ENCODE measurements around the gene ACP2.

The ACP2 gene

DNA sequence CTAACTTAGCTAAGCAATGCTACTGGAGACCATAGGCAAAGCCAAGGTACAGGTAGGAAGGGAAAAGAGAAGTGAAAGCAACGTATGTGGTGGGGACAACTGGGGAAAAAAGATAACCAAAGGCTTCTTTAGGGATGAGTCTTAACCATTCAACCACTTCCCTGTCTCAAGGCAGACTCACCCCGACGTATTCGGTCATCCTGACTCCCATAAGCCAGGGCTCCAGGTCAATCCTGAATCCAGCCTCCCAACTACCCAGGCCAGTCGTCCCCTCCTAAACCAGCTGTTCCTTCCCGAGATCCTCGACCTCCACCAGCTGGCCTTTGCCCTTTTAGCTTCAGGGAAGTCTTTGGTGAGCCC is 330 bp downstream of the ACP2 start:
- Histone ChIP-seq H4K20me1 (ENCODE audit: insufficient read depth, low read length) (no peaks in the 10 kb centered on the region), H3K4me2 (ENCODE audit: low read length) (peak overlapping the region; percentile 91), H3K4me3 (ENCODE audit: low read length) (peak overlapping the region; percentile 93), H2AFZ (ENCODE audit: low read depth, low read length) (peak overlapping the region; percentile 69), H3K4me1 (ENCODE audit: low read length) (peaks cover 11% of the 10 kb centered on the region), H3K79me2 (ENCODE audit: low read length) (peaks cover 25% of the 10 kb centered on the region), H3K9me3 (ENCODE audit: insufficient read depth, low read length) (no peaks in the 10 kb centered on the region), H3K36me3 (replicated peaks; ENCODE audit: low read depth, low read length) (peaks cover 7% of the 10 kb centered on the region), H3K27me3 (ENCODE audit: low read depth, low read length) (no peaks in the 10 kb centered on the region), H3K27ac (ENCODE audit: low read length) (peak overlapping the region; percentile 72), H3K9ac (ENCODE audit: low read length) (peak overlapping the region; percentile 97)
- TF ChIP-seq CTCF (IDR thresholded peaks at IDR 0.05; ENCODE audit: low read depth, low read length) (no peak), EZH2phosphoT487 (IDR thresholded peaks at IDR 0.05; ENCODE audit: low read depth) (no peak)

- Histone ChIP-seq H2AFZ (ENCODE audit: low read depth, low read length) (no peak overlapping the region), H3K9me3 (ENCODE audit: insufficient read depth, low read length) (no peaks in the 10 kb centered on the region), H3K79me2 (ENCODE audit: low read length) (peaks cover 25% of the 10 kb centered on the region), H3K4me1 (ENCODE audit: low read length) (peaks cover 11% of the 10 kb centered on the region), H3K27ac (ENCODE audit: low read length) (no peak overlapping the region), H4K20me1 (ENCODE audit: insufficient read depth, low read length) (no peaks in the 10 kb centered on the region), H3K4me3 (ENCODE audit: low read length) (peak overlapping the region; percentile 93), H3K9ac (ENCODE audit: low read length) (no peak overlapping the region), H3K36me3 (replicated peaks; ENCODE audit: low read depth, low read length) (peaks cover 11% of the 10 kb centered on the region), H3K4me2 (ENCODE audit: low read length) (peak overlapping the region; percentile 91), H3K27me3 (ENCODE audit: low read depth, low read length) (no peaks in the 10 kb centered on the region)
- TF ChIP-seq CTCF (IDR thresholded peaks at IDR 0.05; ENCODE audit: low read depth, low read length), result no peak
- TF ChIP-seq EZH2phosphoT487 (IDR thresholded peaks at IDR 0.05; ENCODE audit: low read depth), result no peak
These were observed 1.1 kb downstream of the ACP2 start for GRCh38 chr11:47247502-47247901.

GRCh38 chr11:47245611-47246357 is 2.8 kb downstream of the ACP2 start:
- Histone ChIP-seq H3K79me2 (ENCODE audit: low read length) (peaks cover 25% of the 10 kb centered on the region), H3K9ac (ENCODE audit: low read length) (no peak overlapping the region), H3K9me3 (ENCODE audit: insufficient read depth, low read length) (no peaks in the 10 kb centered on the region), H2AFZ (ENCODE audit: low read depth, low read length) (no peak overlapping the region), H3K27me3 (ENCODE audit: low read depth, low read length) (no peaks in the 10 kb centered on the region), H4K20me1 (ENCODE audit: insufficient read depth, low read length) (no peaks in the 10 kb centered on the region), H3K4me2 (ENCODE audit: low read length) (no peak overlapping the region), H3K4me1 (ENCODE audit: low read length) (peaks cover 11% of the 10 kb centered on the region), H3K27ac (ENCODE audit: low read length) (no peak overlapping the region), H3K4me3 (ENCODE audit: low read length) (no peak overlapping the region), H3K36me3 (replicated peaks; ENCODE audit: low read depth, low read length) (peaks cover 15% of the 10 kb centered on the region)
- TF ChIP-seq EZH2phosphoT487 (IDR thresholded peaks at IDR 0.05; ENCODE audit: low read depth), result no peak
- no peak for TF ChIP-seq CTCF (IDR thresholded peaks at IDR 0.05; ENCODE audit: low read depth, low read length)

- Histone ChIP-seq H3K27me3 (ENCODE audit: low read depth, low read length) (no peaks in the 10 kb centered on the region), H4K20me1 (ENCODE audit: insufficient read depth, low read length) (no peaks in the 10 kb centered on the region), H3K79me2 (ENCODE audit: low read length) (peaks cover 20% of the 10 kb centered on the region), H3K36me3 (replicated peaks; ENCODE audit: low read depth, low read length) (peaks cover 21% of the 10 kb centered on the region), H3K27ac (ENCODE audit: low read length) (no peak overlapping the region), H3K4me3 (ENCODE audit: low read length) (no peak overlapping the region), H3K4me2 (ENCODE audit: low read length) (no peak overlapping the region), H2AFZ (ENCODE audit: low read depth, low read length) (no peak overlapping the region), H3K4me1 (ENCODE audit: low read length) (peaks cover 10% of the 10 kb centered on the region), H3K9me3 (ENCODE audit: insufficient read depth, low read length) (no peaks in the 10 kb centered on the region), H3K9ac (ENCODE audit: low read length) (no peak overlapping the region)
- TF ChIP-seq CTCF (IDR thresholded peaks at IDR 0.05; ENCODE audit: low read depth, low read length), result no peak
These were observed 3.9 kb downstream of the ACP2 start for GRCh38 chr11:47244448-47245350.

Data from OCI-LY3 (cell line).